H7 (cell line): ENCODE results near the gene LSS. TPM values are rescaled to one million over a fixed set of nuclear protein-coding genes. Genes with fewer than 3 reads are reported as not detected.

ENCODE experiments used
- DNase-seq: peaks from one replicate; pipeline ENCODE4 v3.0.0; 2012
- H3K27me3 ChIP-seq: 2 replicates; pipeline ENCODE4 v1.6.0; 2011; ENCODE audit warnings: mild to moderate bottlenecking, low read length; ENCODE audit not compliant: control insufficient read depth, insufficient read depth
- H3K36me3 ChIP-seq: replicated peaks from 2 replicates; pipeline ENCODE4 v1.5.1; 2011; ENCODE audit warnings: low read length; ENCODE audit not compliant: control insufficient read depth, insufficient read depth
- H3K4me3 ChIP-seq: 2 replicates; pipeline ENCODE4 v1.5.1; 2011; ENCODE audit warnings: low read depth, mild to moderate bottlenecking, control low read depth, low read length, moderate library complexity; ENCODE audit not compliant: insufficient read depth
- total RNA-seq: library from RNA; depleted of rRNA; stranded (reverse); fragments of >200 nt; shearing (Covaris generic); gene quantifications from 2 replicates; pipeline ENCODE4 v1.2.3, GENCODE V29; 2014

LSS gene
- total RNA-seq, 1 experiment from 2014 or later, result 53.3 TPM

- H3K4me3 ChIP-seq, result no peak overlapping the region
- DNase-seq, result peak; percentile 23
- no peaks in the 10 kb centered on the region for H3K27me3 ChIP-seq
- H3K36me3 ChIP-seq, result no peaks in the 10 kb centered on the region; the same call in 1 of the 2 replicates
Observed at GRCh38 chr21:46158666-46159300, 69.8 kb downstream of the LSS start.

- H3K27me3 ChIP-seq, result no peaks in the 10 kb centered on the region
- no peaks in the 10 kb centered on the region; the same call in 1 of the 2 replicates for H3K36me3 ChIP-seq
- DNase-seq, result peak; percentile 20
- H3K4me3 ChIP-seq, result no peak overlapping the region
Observed at GRCh38 chr21:46157987-46158451, 70.6 kb downstream of the LSS start.

DNA sequence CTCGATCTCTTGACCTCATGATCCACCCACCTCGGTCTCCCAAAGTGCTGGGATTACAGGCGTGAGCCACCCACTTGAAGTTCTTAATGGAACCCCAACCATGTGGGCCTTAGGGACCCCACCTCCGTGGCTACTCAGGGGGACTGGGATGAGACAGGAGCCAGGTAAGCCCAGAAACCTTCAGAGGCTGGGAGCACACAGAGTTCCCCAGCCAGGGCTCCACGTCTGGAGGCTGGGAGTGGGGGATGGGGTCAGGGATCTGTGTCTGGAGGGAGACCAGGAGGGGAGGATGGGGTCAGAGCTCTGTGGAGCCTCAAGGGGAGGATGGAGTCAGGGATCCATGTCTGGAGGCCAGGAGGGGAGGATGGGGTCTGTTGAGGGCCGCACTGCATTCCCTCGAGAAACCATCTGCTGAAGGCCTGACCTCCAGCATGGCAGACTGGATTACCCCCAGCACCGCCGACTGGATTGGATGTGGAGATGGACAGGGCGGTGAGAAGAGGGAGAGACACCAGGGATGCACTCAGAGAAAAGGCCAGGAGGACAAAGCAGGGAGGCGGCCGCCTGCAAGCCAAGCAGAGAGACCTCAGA is 71.1 kb downstream of the LSS start:
- Histone ChIP-seq H3K36me3 (no peaks in the 10 kb centered on the region; the same call in 1 of the 2 replicates), H3K27me3 (no peaks in the 10 kb centered on the region), H3K4me3 (no peak overlapping the region)
- DNase-seq, result peak; percentile 16

GRCh38 chr21:46156678-46157077 is 71.9 kb downstream of the LSS start:
- no peak for DNase-seq
- Histone ChIP-seq H3K27me3 (no peaks in the 10 kb centered on the region), H3K4me3 (no peak overlapping the region), H3K36me3 (no peaks in the 10 kb centered on the region; the same call in 1 of the 2 replicates)

- H3K4me3 ChIP-seq, result no peak overlapping the region
- no peaks in the 10 kb centered on the region for H3K27me3 ChIP-seq
- no peaks in the 10 kb centered on the region; the same call in 1 of the 2 replicates for H3K36me3 ChIP-seq
- peak; percentile 22 for DNase-seq
Observed at GRCh38 chr21:46156378-46156645, 72.3 kb downstream of the LSS start.

- no peaks in the 10 kb centered on the region for H3K27me3 ChIP-seq
- no peaks in the 10 kb centered on the region; the same call in 1 of the 2 replicates for H3K36me3 ChIP-seq
- DNase-seq, result peak; percentile 24
- H3K4me3 ChIP-seq, result no peak within 1 kb of the TSS
Observed at GRCh38 chr21:46155514-46156377, 72.8 kb downstream of the LSS start, which contains the start of gene FTCD. Gene FTCD (minus strand): TSS chr21:46155579. CDS start chr21:46155523, 56 bp downstream.

DNA sequence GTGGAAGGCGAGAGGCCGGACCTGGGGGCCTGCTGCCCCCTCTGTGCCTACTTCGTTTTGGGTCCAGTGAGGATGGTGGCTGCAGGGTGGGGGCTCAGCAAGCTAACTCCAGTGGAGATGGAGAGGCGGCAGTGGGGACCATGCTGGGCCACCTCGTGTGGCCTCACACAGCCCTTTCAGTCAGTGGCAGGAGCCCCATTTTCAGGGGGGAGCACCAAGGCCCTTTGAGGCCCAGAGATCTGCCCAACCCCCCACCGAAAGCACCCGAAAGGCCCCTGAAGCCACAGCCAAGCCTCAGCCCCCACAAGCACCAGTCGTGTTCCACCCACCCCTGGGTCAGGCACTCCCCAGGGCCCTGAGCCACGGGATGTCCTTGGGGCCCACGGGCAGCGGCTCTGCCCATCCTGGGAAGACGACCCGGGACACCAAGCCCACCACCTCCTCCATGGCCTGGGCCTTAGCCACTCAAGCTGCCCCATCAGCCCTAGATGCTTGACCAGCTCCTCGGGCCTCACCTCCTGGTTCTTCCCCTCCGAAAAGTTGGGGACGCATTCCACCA is 73.5 kb downstream of the LSS start:
- no peaks in the 10 kb centered on the region; the same call in 1 of the 2 replicates for H3K36me3 ChIP-seq
- H3K4me3 ChIP-seq, result no peak overlapping the region
- H3K27me3 ChIP-seq, result no peaks in the 10 kb centered on the region
- DNase-seq, result peak; percentile 43

DNA sequence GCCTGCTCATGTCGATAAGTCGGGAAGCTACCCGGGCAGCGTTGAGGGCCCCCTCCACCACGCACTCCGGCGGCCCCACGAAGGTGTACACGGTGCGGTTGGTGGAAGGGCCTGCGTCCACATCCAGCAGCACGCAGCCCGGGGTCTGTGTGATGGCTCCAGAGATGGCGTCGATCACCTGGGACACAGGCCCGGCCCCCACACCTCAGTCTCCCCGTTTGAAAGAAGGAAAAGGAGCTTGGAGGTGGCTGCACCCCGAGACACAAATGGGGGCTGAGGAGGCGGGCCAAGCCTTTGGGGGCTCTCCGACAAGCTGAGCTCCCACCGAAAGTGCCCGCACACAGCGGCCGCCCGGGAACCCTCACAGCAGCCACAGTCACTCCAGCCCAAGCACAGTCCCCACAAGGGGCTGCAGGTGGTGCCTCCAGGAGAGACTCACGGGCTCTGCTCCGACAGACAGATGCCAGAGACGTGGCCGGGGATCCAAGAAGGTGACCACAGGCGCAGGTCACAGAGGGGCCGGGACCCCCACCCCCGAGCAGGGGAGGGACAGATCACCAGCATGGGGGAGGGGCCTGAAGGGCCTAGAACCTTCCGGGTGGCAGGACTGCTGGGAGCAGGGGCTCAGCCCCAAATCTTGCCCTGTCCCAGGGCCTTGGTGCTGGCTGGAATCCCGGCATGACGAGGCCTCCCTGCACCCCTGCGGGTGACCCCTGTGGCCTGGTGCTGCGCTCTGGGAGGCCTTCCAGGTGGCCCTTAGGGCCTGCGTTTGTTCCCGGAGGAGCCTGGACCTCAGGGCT is 74.2 kb downstream of the LSS start:
- no peaks in the 10 kb centered on the region for H3K27me3 ChIP-seq
- H3K36me3 ChIP-seq, result no peaks in the 10 kb centered on the region; the same call in 1 of the 2 replicates
- no peak overlapping the region for H3K4me3 ChIP-seq
- DNase-seq, result no peak

DNA sequence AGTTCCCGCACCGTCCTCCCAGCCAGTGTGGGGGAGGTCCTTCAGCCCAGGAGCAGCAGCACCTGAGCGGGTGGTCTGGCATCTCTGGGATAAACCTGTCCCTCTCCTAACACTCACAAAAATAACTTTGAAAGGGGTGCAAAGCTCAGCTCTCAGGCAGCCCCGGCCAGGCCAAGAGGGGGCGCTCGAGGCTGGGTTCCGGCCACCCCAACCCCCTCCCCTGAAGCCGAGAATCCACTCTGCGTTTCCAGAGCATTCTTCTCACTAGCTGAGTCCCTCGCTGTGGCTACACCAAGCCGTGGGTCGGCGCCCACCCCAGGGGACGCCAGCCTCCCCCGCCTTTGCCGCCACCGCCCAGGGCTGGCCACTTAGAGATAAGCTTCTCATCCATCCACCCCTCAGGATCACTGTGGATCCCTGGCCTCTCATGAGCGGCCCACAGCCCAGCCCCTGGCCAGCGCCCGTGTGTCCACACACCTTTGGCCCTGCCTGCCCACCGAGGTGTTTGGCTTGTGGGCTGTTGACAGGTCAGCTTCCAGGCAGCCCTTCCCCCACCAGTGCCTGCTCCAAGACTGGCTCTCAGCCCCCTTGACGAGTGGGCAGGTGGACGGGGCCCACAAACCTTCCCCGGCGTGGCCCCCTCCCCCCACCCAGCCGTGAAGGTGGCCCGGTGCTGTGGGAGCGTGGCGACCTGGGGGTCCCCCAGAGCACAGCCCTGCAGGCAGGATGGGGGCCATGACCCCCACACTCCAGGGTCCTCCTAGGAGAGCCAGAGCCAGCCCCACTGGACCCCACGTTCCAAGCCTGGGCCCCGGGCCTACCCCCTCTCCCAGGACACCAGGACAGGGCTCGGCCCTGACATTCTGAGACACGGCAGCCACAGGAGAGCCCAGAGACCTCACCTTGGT is 75.1 kb downstream of the LSS start:
- peak; percentile 98 for DNase-seq
- Histone ChIP-seq H3K36me3 (no peaks in the 10 kb centered on the region; the same call in 1 of the 2 replicates), H3K27me3 (no peaks in the 10 kb centered on the region), H3K4me3 (no peak overlapping the region)

- H3K4me3 ChIP-seq, result no peak overlapping the region
- H3K36me3 ChIP-seq, result no peaks in the 10 kb centered on the region; the same call in 1 of the 2 replicates
- DNase-seq, result no peak
- H3K27me3 ChIP-seq, result no peaks in the 10 kb centered on the region
Observed at GRCh38 chr21:46152927-46153246, 75.7 kb downstream of the LSS start.

- Histone ChIP-seq H3K36me3 (no peaks in the 10 kb centered on the region; the same call in 1 of the 2 replicates), H3K27me3 (no peaks in the 10 kb centered on the region), H3K4me3 (no peak overlapping the region)
- no peak for DNase-seq
Observed at GRCh38 chr21:46151989-46152926, 76.3 kb downstream of the LSS start.

GRCh38 chr21:46151261-46151988 is 77.1 kb downstream of the LSS start:
- peak; percentile 64 for DNase-seq
- no peaks in the 10 kb centered on the region; the same call in 1 of the 2 replicates for H3K36me3 ChIP-seq
- no peaks in the 10 kb centered on the region for H3K27me3 ChIP-seq
- H3K4me3 ChIP-seq, result no peak overlapping the region
